A673 (cell line): ENCODE results near the gene DNAAF5. TPM values are rescaled to one million over a fixed set of nuclear protein-coding genes. Genes with fewer than 3 reads are reported as not detected.

ENCODE experiments used
- BruUV-seq: library from RNA; stranded (reverse); fragments of 400-500 nt; replicated peaks from 2 replicates; lab custom pipeline; 2021; lab: Mats Ljungman, UMichigan
- CTCF ChIA-PET: fragments of 300-600 bp; sonication (Branson Sonifier 250); formaldehyde crosslinking; loops from one replicate; lab custom pipeline; 2022; ENCODE audit warnings: antibody characterized with exemption; lab: Charles Lee
- POLR2A ChIA-PET: fragments of 300-600 bp; sonication (Branson Sonifier 250); formaldehyde crosslinking; loops from one replicate; lab custom pipeline; 2022; ENCODE audit warnings: antibody characterized with exemption; ENCODE audit not compliant: low non-redundant PET; lab: Charles Lee
- DNase-seq: peaks from one replicate; pipeline ENCODE4 v3.0.0-alpha.2; 2015; ENCODE audit warnings: low spot score
- H3K27ac ChIP-seq: fragments of 200-600 bp; sonication (generic); 2 replicates; pipeline ENCODE4 v1.5.1; 2016; ENCODE audit warnings: mixed run types, low read depth, mild to moderate bottlenecking, mixed read lengths, antibody characterized with exemption, low read length; ENCODE audit not compliant: poor library complexity, severe bottlenecking
- H3K27me3 ChIP-seq: fragments of 200-600 bp; sonication (generic); replicated peaks from 2 replicates; pipeline ENCODE4 v1.6.1; 2017; ENCODE audit warnings: mixed run types, low read depth, mild to moderate bottlenecking, mixed read lengths, antibody characterized with exemption, low read length; ENCODE audit not compliant: insufficient read depth, poor library complexity
- H3K36me3 ChIP-seq: fragments of 200-600 bp; sonication (generic); 2 replicates; pipeline ENCODE4 v1.6.1; 2016; ENCODE audit warnings: mixed run types, mild to moderate bottlenecking, mixed read lengths, antibody characterized with exemption, low read length; ENCODE audit not compliant: insufficient read depth, poor library complexity, severe bottlenecking
- H3K4me1 ChIP-seq: fragments of 200-600 bp; sonication (generic); 2 replicates; pipeline ENCODE4 v1.6.1; 2017; ENCODE audit warnings: mixed run types, mild to moderate bottlenecking, mixed read lengths, antibody characterized with exemption, low read length; ENCODE audit not compliant: insufficient read depth, poor library complexity, severe bottlenecking
- H3K4me3 ChIP-seq: fragments of 200-600 bp; sonication (generic); 2 replicates; pipeline ENCODE4 v1.5.1; 2016; ENCODE audit warnings: low read depth, mixed run types, mild to moderate bottlenecking, mixed read lengths, low read length; ENCODE audit not compliant: poor library complexity, severe bottlenecking
- H3K9me3 ChIP-seq: fragments of 200-600 bp; sonication (generic); 2 replicates; pipeline ENCODE4 v1.6.1; 2016; ENCODE audit warnings: mixed run types, low read depth, mild to moderate bottlenecking, mixed read lengths, antibody characterized with exemption, low read length; ENCODE audit not compliant: poor library complexity, severe bottlenecking
- CTCF ChIP-seq: fragments of 300-800, 200-600 bp; sonication (generic); conservative IDR thresholded peaks from 2 replicates; pipeline ENCODE4 v1.5.1; 2017; ENCODE audit warnings: low read depth, mild to moderate bottlenecking, antibody characterized with exemption, low read length, moderate library complexity, mixed read lengths
- EZH2 ChIP-seq: fragments of 200-600 bp; sonication (generic); IDR thresholded peaks from 2 replicates; pipeline ENCODE4 v1.6.1; 2017; ENCODE audit warnings: borderline replicate concordance, low read depth, mild to moderate bottlenecking, mixed read lengths, antibody characterized with exemption, low read length; ENCODE audit not compliant: poor library complexity, severe bottlenecking
- intact Hi-C: fragments of 100-400 bp; cut with micrococcal nuclease; formaldehyde crosslinking; loops from one replicate; pipeline ENCODE4 v1.10.0; 2022; ENCODE audit not compliant: unreplicated experiment
- total RNA-seq: library from RNA; stranded (reverse); gene quantifications from 2 replicates; pipeline ENCODE4 v1.2.3, GENCODE V29; 2021

The DNAAF5 gene
- total RNA-seq, 1 experiment from 2014 or later, result 78.1 TPM

- Histone ChIP-seq H3K4me3 (no peak overlapping the region), H3K4me1 (peaks cover 14% of the 10 kb centered on the region), H3K27me3 (no peaks in the 10 kb centered on the region), H3K27ac (no peak overlapping the region), H3K9me3 (no peaks in the 10 kb centered on the region), H3K36me3 (no peaks in the 10 kb centered on the region)
- TF ChIP-seq CTCF (no peak), EZH2 (no peak)
- no peak for DNase-seq
- BruUV-seq, result no TSS peak
- ChIA-PET CTCF (no interaction called here), POLR2A (interaction anchor here (0.7 kb wide), 1 partner anchor 81 kb away, joined by 9 read pairs; no protein-coding TSS in a partner anchor)
- intact Hi-C loops, result no loop called here
These were observed 78.8 kb downstream of the DNAAF5 start for GRCh38 chr7:805261-805660.

GRCh38 chr7:815284-816216 lies 89.1 kb downstream of the DNAAF5 start:
- peak; percentile 55 for DNase-seq
- ChIA-PET POLR2A (no interaction called here), CTCF (no interaction called here)
- BruUV-seq, result no TSS peak
- no peaks in the 10 kb centered on the region for H3K9me3 ChIP-seq
- H3K4me1 ChIP-seq, result peaks cover 49% of the 10 kb centered on the region
- peak overlapping the region; percentile 68 for H3K4me3 ChIP-seq
- intact Hi-C loops, result no loop called here
- H3K36me3 ChIP-seq, result no peaks in the 10 kb centered on the region
- H3K27ac ChIP-seq, result peak overlapping the region; percentile 38
- no peak for TF ChIP-seq EZH2
- TF ChIP-seq CTCF, result no peak
- H3K27me3 ChIP-seq, result no peaks in the 10 kb centered on the region

- ChIA-PET CTCF (interaction anchor here (0.8 kb wide), 1 partner anchor 20 kb away, joined by 3 read pairs; no protein-coding TSS in a partner anchor), POLR2A (no interaction called here)
- Histone ChIP-seq H3K4me1 (peaks cover 53% of the 10 kb centered on the region), H3K36me3 (no peaks in the 10 kb centered on the region), H3K4me3 (peak overlapping the region; percentile 68), H3K9me3 (no peaks in the 10 kb centered on the region), H3K27me3 (no peaks in the 10 kb centered on the region), H3K27ac (peak overlapping the region; percentile 38)
- DNase-seq, result peak; percentile 99
- BruUV-seq, result no TSS peak
- intact Hi-C loops, result no loop called here
- TF ChIP-seq CTCF (no peak), EZH2 (no peak)
These were observed 89.8 kb downstream of the DNAAF5 start for GRCh38 chr7:816300-816750.
